ENCODE measurements around the gene RPS6KL1. TPM values are rescaled to one million over a fixed set of nuclear protein-coding genes. Genes with fewer than 3 reads are reported as not detected.
A peak's percentile ranks its signal among the peaks of the same experiment; 100 is the strongest.

The RPS6KL1 gene
- total RNA-seq, 1 donor from 2014 or later = 5.8 TPM

DNA sequence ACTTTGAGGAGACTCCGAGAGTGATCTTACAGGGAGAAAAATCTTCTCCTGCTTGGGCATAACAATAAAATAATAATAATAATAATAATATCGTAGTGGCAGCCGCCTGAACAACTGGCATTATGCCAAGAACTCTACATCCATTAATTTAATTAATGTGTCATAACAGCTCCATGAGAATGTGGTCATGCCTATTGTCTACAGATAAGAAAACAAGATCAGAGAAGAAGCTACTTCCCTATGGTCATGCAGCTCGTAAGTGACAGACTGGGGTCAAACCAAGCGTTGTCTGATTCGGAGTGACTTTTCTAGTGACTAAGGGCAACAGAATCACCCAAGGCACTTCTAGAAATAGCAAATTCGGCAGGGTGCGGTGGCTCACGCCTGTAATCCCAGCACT lies 58.9 kb downstream of the RPS6KL1 start:
- TF ChIP-seq, protein P1, sequence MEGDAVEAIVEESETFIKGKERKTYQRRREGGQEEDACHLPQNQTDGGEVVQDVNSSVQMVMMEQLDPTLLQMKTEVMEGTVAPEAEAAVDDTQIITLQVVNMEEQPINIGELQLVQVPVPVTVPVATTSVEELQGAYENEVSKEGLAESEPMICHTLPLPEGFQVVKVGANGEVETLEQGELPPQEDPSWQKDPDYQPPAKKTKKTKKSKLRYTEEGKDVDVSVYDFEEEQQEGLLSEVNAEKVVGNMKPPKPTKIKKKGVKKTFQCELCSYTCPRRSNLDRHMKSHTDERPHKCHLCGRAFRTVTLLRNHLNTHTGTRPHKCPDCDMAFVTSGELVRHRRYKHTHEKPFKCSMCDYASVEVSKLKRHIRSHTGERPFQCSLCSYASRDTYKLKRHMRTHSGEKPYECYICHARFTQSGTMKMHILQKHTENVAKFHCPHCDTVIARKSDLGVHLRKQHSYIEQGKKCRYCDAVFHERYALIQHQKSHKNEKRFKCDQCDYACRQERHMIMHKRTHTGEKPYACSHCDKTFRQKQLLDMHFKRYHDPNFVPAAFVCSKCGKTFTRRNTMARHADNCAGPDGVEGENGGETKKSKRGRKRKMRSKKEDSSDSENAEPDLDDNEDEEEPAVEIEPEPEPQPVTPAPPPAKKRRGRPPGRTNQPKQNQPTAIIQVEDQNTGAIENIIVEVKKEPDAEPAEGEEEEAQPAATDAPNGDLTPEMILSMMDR (IDR thresholded peaks at IDR 0.05) = no peak
- Mint-ChIP-seq H3K27me3 (ENCODE audit: low read depth) (peaks cover 2% of the 10 kb centered on the region), H3K9me3 (ENCODE audit: low read depth) (no peaks in the 10 kb centered on the region), H3K36me3 (ENCODE audit: low read depth) (no peaks in the 10 kb centered on the region), H3K4me3 (ENCODE audit: unreplicated experiment) (no peak overlapping the region), H3K4me1 (ENCODE audit: low read depth) (peaks cover 16% of the 10 kb centered on the region), H3K27ac (ENCODE audit: unreplicated experiment) (no peak overlapping the region)
- no peak for DNase-seq (ENCODE audit: low spot score)

DNA sequence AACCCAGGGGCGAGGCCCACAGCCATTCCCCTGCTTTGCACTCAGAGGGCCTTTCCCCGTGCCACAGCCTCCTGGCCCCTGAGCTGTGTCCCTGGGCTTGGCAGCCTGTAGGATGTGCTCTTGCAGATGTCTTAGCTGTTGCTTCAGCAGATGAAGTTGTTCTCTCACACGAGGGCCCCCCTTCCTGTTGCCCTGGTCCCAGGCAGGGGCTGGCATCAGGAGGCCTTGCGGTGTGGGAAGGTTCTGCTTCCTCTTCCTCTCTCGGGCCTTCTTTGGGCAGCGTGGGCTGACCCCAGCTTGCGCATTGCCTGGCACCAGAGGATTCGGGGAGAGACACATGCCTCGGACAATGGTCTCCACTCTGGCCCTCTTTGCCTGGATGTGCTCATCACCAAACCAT lies 59.8 kb downstream of the RPS6KL1 start:
- Mint-ChIP-seq H3K9me3 (ENCODE audit: low read depth) (no peaks in the 10 kb centered on the region), H3K4me1 (ENCODE audit: low read depth) (peaks cover 16% of the 10 kb centered on the region), H3K4me3 (ENCODE audit: unreplicated experiment) (no peak overlapping the region), H3K27ac (ENCODE audit: unreplicated experiment) (no peak overlapping the region), H3K27me3 (ENCODE audit: low read depth) (peaks cover 2% of the 10 kb centered on the region), H3K36me3 (ENCODE audit: low read depth) (no peaks in the 10 kb centered on the region)
- no peak for DNase-seq (ENCODE audit: low spot score)
- TF ChIP-seq, protein P1 (IDR thresholded peaks at IDR 0.05) = no peak

DNA sequence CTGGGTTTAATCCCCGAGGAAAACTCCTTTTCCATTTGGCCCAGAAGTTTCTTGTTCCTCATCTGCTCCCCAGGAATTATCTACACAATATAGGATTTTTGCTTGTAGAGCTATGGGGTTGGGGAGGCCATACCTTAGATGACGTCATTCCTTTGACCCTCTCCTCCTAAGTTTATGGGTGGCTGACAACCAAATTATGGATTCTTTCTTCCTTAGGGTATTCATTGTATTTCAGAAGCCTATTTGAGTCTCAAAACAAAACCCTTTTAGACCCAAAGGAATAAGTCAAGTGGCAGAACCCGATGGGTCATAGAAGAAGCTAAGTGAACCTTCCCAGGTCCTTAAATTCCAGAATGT lies 61.3 kb downstream of the RPS6KL1 start:
- H3K27ac Mint-ChIP-seq (ENCODE audit: unreplicated experiment) = no peak overlapping the region
- TF ChIP-seq, protein P1 (IDR thresholded peaks at IDR 0.05) = no peak
- no peaks in the 10 kb centered on the region for H3K36me3 Mint-ChIP-seq (ENCODE audit: low read depth)
- H3K4me1 Mint-ChIP-seq (ENCODE audit: low read depth) = peaks cover 10% of the 10 kb centered on the region
- DNase-seq (ENCODE audit: low spot score) = no peak
- H3K4me3 Mint-ChIP-seq (ENCODE audit: unreplicated experiment) = no peak overlapping the region
- H3K27me3 Mint-ChIP-seq (ENCODE audit: low read depth) = peaks cover 2% of the 10 kb centered on the region
- no peaks in the 10 kb centered on the region for H3K9me3 Mint-ChIP-seq (ENCODE audit: low read depth)

DNA sequence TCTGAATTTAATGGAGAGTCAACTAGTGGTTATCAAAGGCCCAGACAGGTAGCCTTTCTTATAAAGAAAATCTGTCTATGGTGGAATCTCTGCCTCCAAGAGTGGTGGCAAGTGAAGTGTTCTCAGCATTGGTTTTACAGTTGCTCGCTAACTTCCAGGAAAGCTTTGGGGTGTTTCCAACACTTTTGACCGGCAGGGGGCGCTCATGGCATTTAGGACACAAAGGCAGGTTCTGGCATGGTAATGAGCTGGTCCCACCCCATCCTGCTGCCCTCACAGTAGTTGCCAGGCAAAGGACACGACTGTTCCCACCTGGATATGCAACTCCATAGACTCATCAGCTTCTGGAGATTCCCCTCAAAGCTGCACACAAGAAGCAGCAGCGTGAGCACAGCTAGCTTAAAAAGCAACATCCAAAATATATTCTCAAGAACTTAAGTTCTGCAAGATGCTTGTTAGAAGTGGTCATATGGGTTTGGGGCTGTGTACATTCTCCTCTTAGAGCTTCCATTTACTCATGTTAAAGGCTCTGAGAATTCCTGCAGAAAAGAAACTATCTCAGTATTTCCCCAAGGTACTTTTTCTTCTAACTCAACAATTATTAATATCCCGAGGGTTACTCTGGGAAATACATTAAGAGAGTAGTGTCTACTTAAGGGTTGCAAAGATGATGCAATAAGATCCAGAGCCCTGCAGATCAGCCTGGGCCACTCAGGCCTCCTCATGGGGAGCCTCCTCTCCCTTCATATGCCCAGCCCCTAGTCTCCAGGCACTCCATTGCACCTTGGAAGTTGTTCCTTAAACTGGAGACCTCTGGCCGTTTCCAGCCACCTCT lies 61.9 kb downstream of the RPS6KL1 start:
- no peak overlapping the region for H3K27ac Mint-ChIP-seq (ENCODE audit: unreplicated experiment)
- DNase-seq (ENCODE audit: low spot score) = no peak

DNA sequence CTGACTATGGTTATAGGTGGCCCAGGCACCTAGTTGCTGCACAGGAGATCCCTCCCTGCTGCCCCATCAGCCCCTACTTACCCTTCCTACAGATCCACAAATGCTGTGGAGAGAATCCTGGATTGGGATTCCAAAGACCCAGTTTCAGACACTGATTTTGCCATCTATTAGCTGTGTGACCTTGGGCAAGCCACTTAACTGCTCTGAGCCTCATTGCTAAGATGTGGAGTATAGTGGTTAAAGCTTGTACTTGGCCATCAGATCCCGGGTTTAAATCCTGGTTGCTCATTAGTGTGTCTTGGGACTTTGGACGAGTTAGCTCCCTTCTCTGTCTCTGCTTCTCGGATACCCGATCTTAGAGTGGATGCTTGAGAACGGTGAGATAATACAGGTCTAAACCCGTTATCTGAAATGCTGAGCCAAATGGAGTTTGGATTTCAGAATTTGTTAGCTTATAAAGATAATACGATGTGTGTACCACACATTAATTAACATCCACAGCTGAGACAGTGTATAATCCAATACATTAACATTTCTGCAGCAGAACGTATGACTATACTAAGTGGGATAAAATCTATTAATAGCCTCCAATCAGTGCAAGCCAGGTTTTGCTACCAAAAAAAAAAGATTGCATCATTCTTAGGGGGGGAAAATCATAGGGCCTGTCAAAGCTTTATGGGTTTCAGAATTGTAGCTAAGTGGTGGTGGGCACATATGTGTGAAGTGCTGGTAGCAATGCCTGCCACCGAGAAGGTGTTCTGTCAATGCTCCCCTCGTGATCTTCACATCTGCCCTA lies 63.1 kb downstream of the RPS6KL1 start:
- no peak overlapping the region for H3K4me3 Mint-ChIP-seq (ENCODE audit: unreplicated experiment)
- H3K36me3 Mint-ChIP-seq (ENCODE audit: low read depth) = no peaks in the 10 kb centered on the region
- no peaks in the 10 kb centered on the region for H3K27me3 Mint-ChIP-seq (ENCODE audit: low read depth)
- no peak overlapping the region for H3K27ac Mint-ChIP-seq (ENCODE audit: unreplicated experiment)
- H3K4me1 Mint-ChIP-seq (ENCODE audit: low read depth) = peaks cover 10% of the 10 kb centered on the region
- no peak for DNase-seq (ENCODE audit: low spot score)
- no peaks in the 10 kb centered on the region for H3K9me3 Mint-ChIP-seq (ENCODE audit: low read depth)
- TF ChIP-seq, protein P1 (IDR thresholded peaks at IDR 0.05) = no peak

More for the DNA sequence above, 61.9 kb downstream of the RPS6KL1 start:
- Mint-ChIP-seq H3K27me3 (ENCODE audit: low read depth) (no peaks in the 10 kb centered on the region), H3K9me3 (ENCODE audit: low read depth) (no peaks in the 10 kb centered on the region), H3K36me3 (ENCODE audit: low read depth) (no peaks in the 10 kb centered on the region), H3K4me1 (ENCODE audit: low read depth) (peaks cover 10% of the 10 kb centered on the region), H3K4me3 (ENCODE audit: unreplicated experiment) (no peak overlapping the region)
- TF ChIP-seq, protein P1 (IDR thresholded peaks at IDR 0.05) = peak; percentile 92

Measured in chondrocyte (in vitro differentiated cells).